GM12878 (cell line): ENCODE data around the gene ATXN1. TPM values are rescaled to one million over a fixed set of nuclear protein-coding genes. Genes with fewer than 3 reads are reported as not detected.
A peak's percentile ranks its signal among the peaks of the same experiment; 100 is the strongest.

Experiments used
- ATAC-seq: fragments of 200-7000 bp; cut with Tn5 transposase; 3 replicates; pipeline ENCODE4 v1.9.1; 2020; ENCODE audit warnings: mild to moderate bottlenecking, moderate library complexity
- BruUV-seq: library from RNA; stranded (reverse); fragments of 400-500 nt; replicated peaks from 2 replicates; lab custom pipeline; 2021; lab: Mats Ljungman, UMichigan
- CTCF ChIA-PET: fragments of 300-600 bp; sonication (Branson Sonifier 250); formaldehyde crosslinking; extraction: SDS; loops from one replicate; lab custom pipeline; 2021; ENCODE audit warnings: inconsistent platforms; lab: Yijun Ruan, JAX
- POLR2A ChIA-PET: fragments of 350-600 bp; formaldehyde crosslinking; extraction: SDS; loops from one replicate; lab custom pipeline; 2021; ENCODE audit warnings: inconsistent platforms; lab: Charles Lee
- RAD21 ChIA-PET: fragments of 300-600 bp; sonication (Branson Sonifier 250); formaldehyde crosslinking; loops from one replicate; lab custom pipeline; 2023; ENCODE audit warnings: antibody characterized with exemption; ENCODE audit not compliant: unreplicated experiment; lab: Charles Lee
- SMC1A ChIA-PET: fragments of 300-600 bp; sonication (Branson Sonifier 250); formaldehyde crosslinking; loops from one replicate; lab custom pipeline; 2023; ENCODE audit not compliant: unreplicated experiment, uncharacterized antibody; lab: Charles Lee
- DNase-seq: peaks from one replicate; pipeline ENCODE4 v3.0.0-alpha.2; 2011; ENCODE audit warnings: low read depth, low spot score
- FAIRE-seq: peaks from 3 replicates; lab custom pipeline; 2011; peaks lifted over from hg19 to GRCh38; lab: Jason Lieb, UNC
- H2AFZ ChIP-seq: 2 replicates; pipeline ENCODE4 v1.6.0; 2011; ENCODE audit warnings: low read depth, low read length, control low read depth; ENCODE audit not compliant: control insufficient read depth
- H3K27ac ChIP-seq: 2 replicates; pipeline ENCODE4 v1.5.1; 2011; ENCODE audit warnings: control low read depth; ENCODE audit not compliant: control insufficient read depth, insufficient read depth
- H3K27me3 ChIP-seq, 2 experiments: replicated peaks in 1 of 2; 2 replicates each; pipeline versions ENCODE4 v1.6.0 to v1.6.1; 2011; ENCODE audit warnings: low read length in 1 of 2; ENCODE audit not compliant: control insufficient read depth in 2 of 2, insufficient read depth in 2 of 2
- H3K36me3 ChIP-seq, 2 experiments: 2 replicates each; pipeline ENCODE4 v1.5.1; 2011; ENCODE audit warnings: low read length in 1 of 2; ENCODE audit not compliant: control insufficient read depth in 2 of 2, insufficient read depth in 2 of 2
- H3K4me1 ChIP-seq: 2 replicates; pipeline ENCODE4 v1.6.1; 2011; ENCODE audit warnings: mild to moderate bottlenecking, low read length, moderate library complexity, mixed read lengths; ENCODE audit not compliant: control insufficient read depth, insufficient read depth
- H3K4me2 ChIP-seq: 2 replicates; pipeline ENCODE4 v1.6.0; 2011; ENCODE audit warnings: control low read depth; ENCODE audit not compliant: control insufficient read depth, insufficient read depth
- H3K4me3 ChIP-seq: fragments of 200-600 bp; sonication (generic); 2 replicates; pipeline ENCODE4 v1.5.1; 2016
- H3K79me2 ChIP-seq: 2 replicates; pipeline ENCODE4 v1.6.0; 2011; ENCODE audit warnings: low read length; ENCODE audit not compliant: control insufficient read depth, insufficient read depth
- H3K9ac ChIP-seq: 2 replicates; pipeline ENCODE4 v1.8.0; 2011; ENCODE audit warnings: low read length, control low read depth, mixed read lengths; ENCODE audit not compliant: control insufficient read depth, insufficient read depth
- H3K9me3 ChIP-seq: replicated peaks from 3 replicates; pipeline ENCODE4 v1.5.1; 2011; ENCODE audit warnings: mild to moderate bottlenecking, low read length; ENCODE audit not compliant: control insufficient read depth, insufficient read depth
- H4K20me1 ChIP-seq: 2 replicates; pipeline ENCODE4 v1.6.0; 2011; ENCODE audit not compliant: control insufficient read depth, insufficient read depth
- BRCA1 ChIP-seq: IDR thresholded peaks from 2 replicates; pipeline ENCODE4 v1.6.1; 2011; ENCODE audit warnings: low read depth, low read length, improper control_type of control experiment
- DPF2 ChIP-seq: fragments of 450-650 bp; IDR thresholded peaks from 2 replicates; pipeline ENCODE4 v1.6.1; 2017; ENCODE audit warnings: mild to moderate bottlenecking
- HDAC6 ChIP-seq: fragments of 200-600 bp; sonication (generic); IDR thresholded peaks from one replicate; pipeline ENCODE4 v1.8.0; 2017; ENCODE audit warnings: antibody characterized with exemption; ENCODE audit not compliant: unreplicated experiment
- JUND ChIP-seq: IDR thresholded peaks from 2 replicates; pipeline ENCODE4 v1.6.1; 2012; ENCODE audit warnings: low read depth, mild to moderate bottlenecking, low read length, improper control_type of control experiment, moderate library complexity
- WGBS: methylation state at CpG from one replicate; pipeline ENCODE4 v1.1.6; 2016; ENCODE audit warnings: low lambda C conversion rate; ENCODE audit not compliant: insufficient replicate concordance, insufficient coverage; ENCODE audit errors: missing lambda C conversion rate; 5-methylcytosine and 5-hydroxymethylcytosine counted together
- in situ Hi-C: fragments of 300-500 bp; cut with MboI; formaldehyde crosslinking; loops from 9 replicates; pipeline ENCODE4 v1.14.3; 2018; ENCODE audit warnings: mixed read lengths
- intact Hi-C: fragments of 100-400 bp; cut with micrococcal nuclease; formaldehyde crosslinking; loops from one replicate; pipeline ENCODE4 v1.14.2; 2022; ENCODE audit not compliant: unreplicated experiment
- polyA plus RNA-seq, 11 experiments: library from polyadenylated mRNA; depleted of rRNA in 4 of 11; unstranded in 6 of 11; stranded (reverse) in 5 of 11; fragments of >200 nt; fragmentation: Nextera tagmentation in 4 of 11; fragmentation: Illumina TruSeq in 1 of 11; extraction: Ambion mirVana in 4 of 11; extraction: Trizol in 1 of 11; gene quantifications; 1 replicate in 1 of 11; 2 replicates in 10 of 11; pipeline versions ENCODE4 v1.2.1 to v1.2.3, GENCODE V29; 2011 to 2016; ENCODE audit warnings: inconsistent platforms in 2 of 11, missing spikeins in 2 of 11, low read depth in 1 of 11
- total RNA-seq, 4 experiments: library from RNA; depleted of rRNA in 3 of 4; stranded (reverse); fragments of >200 nt in 3 of 4; fragmentation: Illumina TruSeq in 1 of 4; extraction: Trizol in 1 of 4; gene quantifications; 2 replicates each; pipeline versions ENCODE4 v1.2.1 to v1.2.3, GENCODE V29; 2013 to 2021
- TF ChIP-seq, protein P1 (sequence below): fragments of 450-650 bp; IDR thresholded peaks from 2 replicates; pipeline ENCODE4 v1.6.1; 2017; ENCODE audit warnings: mild to moderate bottlenecking
- TF ChIP-seq, protein P2 (sequence below), 3 experiments: IDR thresholded peaks in 2 of 3; conservative IDR thresholded peaks in 1 of 3; 2 replicates each; pipeline ENCODE4 v1.5.1; 2011; ENCODE audit warnings: low read depth in 3 of 3, low read length in 3 of 3, mild to moderate bottlenecking in 3 of 3, control low read depth in 2 of 3, moderate library complexity in 2 of 3, inconsistent platforms in 1 of 3, mixed read lengths in 1 of 3; ENCODE audit not compliant: control insufficient read depth in 2 of 3, insufficient read depth in 1 of 3; ENCODE audit errors: extremely low read depth in 1 of 3

ATXN1 gene
- total and polyA plus RNA-seq, 10 of the 15 experiments (the other 5 are each of a cell fraction or from before 2014, with no cell fraction given): 12.2 to 51.2 (median 20.5) TPM

DNA sequence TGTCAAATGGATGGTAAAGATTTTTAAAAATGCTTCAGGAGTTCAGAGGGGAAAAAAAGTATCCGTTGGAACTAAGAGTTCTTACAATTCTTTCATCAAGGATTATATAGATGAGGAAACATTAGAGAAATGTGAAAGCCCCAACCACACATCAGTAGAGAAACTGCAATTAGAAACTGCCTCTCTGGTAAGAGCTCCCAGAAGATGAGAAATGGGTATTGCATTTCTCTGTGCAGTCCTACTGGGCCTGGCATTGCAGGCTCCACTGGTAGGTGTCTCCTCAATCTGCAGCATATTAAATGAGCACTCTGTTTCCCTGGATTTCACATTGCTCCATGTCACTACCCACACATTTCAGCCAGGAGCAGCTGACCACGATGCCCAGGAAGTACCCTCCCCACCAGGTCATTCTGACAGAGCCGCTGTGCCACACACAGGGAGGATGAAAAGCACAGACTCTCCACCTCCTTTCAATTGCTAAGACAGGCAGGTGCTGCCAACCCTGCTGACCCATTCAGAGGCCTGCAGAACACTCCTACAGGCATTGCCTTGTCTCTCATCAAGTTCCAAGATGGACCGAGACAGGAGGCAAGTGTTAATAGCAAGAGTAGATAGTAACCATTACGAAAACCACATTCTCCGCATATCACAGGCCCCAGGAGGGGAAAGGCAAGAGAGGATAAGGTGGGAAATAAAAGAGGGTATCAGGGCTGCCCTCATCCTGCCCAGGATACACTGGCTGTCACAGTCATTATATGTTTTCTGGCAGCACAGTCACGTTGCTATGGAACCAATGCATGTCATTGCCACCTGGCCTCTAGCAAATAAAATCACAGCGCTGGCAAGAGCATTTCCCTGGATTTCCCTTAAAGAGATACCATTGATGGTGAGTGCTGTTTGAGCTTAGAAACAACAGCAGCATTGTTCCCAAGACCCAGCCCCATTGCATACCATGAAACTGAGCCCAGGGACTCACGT is 241.7 kb downstream of the ATXN1 start (continued):
- TF ChIP-seq, protein P1, sequence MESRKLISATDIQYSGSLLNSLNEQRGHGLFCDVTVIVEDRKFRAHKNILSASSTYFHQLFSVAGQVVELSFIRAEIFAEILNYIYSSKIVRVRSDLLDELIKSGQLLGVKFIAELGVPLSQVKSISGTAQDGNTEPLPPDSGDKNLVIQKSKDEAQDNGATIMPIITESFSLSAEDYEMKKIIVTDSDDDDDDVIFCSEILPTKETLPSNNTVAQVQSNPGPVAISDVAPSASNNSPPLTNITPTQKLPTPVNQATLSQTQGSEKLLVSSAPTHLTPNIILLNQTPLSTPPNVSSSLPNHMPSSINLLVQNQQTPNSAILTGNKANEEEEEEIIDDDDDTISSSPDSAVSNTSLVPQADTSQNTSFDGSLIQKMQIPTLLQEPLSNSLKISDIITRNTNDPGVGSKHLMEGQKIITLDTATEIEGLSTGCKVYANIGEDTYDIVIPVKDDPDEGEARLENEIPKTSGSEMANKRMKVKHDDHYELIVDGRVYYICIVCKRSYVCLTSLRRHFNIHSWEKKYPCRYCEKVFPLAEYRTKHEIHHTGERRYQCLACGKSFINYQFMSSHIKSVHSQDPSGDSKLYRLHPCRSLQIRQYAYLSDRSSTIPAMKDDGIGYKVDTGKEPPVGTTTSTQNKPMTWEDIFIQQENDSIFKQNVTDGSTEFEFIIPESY: no peak
- TF ChIP-seq HDAC6 (no peak), BRCA1 (no peak), DPF2 (no peak)

DNA sequence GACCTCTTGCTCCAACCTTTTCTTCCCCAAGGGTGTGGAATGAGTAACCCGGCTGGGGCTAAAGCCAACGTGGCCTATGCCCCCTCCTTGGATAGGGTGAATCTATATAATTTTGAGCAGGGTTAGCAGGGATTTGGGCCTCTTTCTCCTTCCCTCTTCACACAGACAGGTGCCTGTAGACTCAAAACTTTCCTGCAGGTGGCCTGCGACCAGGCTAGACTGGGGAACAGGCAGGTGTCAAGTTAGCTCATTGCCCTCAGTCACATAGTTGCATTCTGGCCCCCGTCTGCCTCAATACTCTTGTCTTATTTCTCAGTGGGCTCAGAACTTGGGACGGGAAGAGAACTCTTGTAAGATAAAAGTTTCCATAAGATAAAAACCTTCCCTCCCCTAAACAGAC is 243.0 kb downstream of the ATXN1 start:
- Histone ChIP-seq H4K20me1 (no peaks in the 10 kb centered on the region), H3K27ac (no peak overlapping the region), H2AFZ (no peak overlapping the region), H3K4me2 (no peak overlapping the region), H3K36me3 (peaks cover 0 to 5% of the 10 kb centered on the region in 2 experiments; a peak in 3 of 4 replicates), H3K4me3 (no peak overlapping the region), H3K9ac (no peak overlapping the region), H3K9me3 (no peaks in the 10 kb centered on the region), H3K4me1 (peaks cover 26% of the 10 kb centered on the region), H3K27me3 (no peaks in the 10 kb centered on the region), H3K79me2 (no peaks in the 10 kb centered on the region)
- in situ Hi-C loops: loop anchor here (10.0 kb wide), 2 partner anchors 183 to 447 kb away; no protein-coding TSS in a partner anchor
- BruUV-seq: no TSS peak
- RAD21 ChIA-PET: interaction anchor here (1.1 kb wide), 1 partner anchor 245 kb away, joined by 4 read pairs; no protein-coding TSS in a partner anchor
- SMC1A ChIA-PET: interaction anchor here (0.7 to 10.2 kb wide), 6 partner anchors 13 to 245 kb away, joined by 3 to 111 read pairs (median 6); partner anchors contain the start of gene ATXN1
- ATAC-seq: peak; percentile 44
- POLR2A ChIA-PET: no interaction called here
- TF ChIP-seq, protein P2, sequence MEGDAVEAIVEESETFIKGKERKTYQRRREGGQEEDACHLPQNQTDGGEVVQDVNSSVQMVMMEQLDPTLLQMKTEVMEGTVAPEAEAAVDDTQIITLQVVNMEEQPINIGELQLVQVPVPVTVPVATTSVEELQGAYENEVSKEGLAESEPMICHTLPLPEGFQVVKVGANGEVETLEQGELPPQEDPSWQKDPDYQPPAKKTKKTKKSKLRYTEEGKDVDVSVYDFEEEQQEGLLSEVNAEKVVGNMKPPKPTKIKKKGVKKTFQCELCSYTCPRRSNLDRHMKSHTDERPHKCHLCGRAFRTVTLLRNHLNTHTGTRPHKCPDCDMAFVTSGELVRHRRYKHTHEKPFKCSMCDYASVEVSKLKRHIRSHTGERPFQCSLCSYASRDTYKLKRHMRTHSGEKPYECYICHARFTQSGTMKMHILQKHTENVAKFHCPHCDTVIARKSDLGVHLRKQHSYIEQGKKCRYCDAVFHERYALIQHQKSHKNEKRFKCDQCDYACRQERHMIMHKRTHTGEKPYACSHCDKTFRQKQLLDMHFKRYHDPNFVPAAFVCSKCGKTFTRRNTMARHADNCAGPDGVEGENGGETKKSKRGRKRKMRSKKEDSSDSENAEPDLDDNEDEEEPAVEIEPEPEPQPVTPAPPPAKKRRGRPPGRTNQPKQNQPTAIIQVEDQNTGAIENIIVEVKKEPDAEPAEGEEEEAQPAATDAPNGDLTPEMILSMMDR (IDR thresholded peaks at IDR 0.05 in 2 of 3, conservative IDR thresholded peaks at IDR 0.05 in 1 of 3; ENCODE audit: control insufficient read depth in 2 of 3, extremely low read depth in 1 of 3, insufficient read depth in 1 of 3, low read depth in 3 of 3, low read length in 3 of 3): 0 out of 6 replicates have a peak, but pooled peaks of 1 of the 3 experiments have one; percentile 14
- no peak for TF ChIP-seq JUND
- WGBS: 62% methylated on average over 5 of the region's 5 CpGs
- DNase-seq: no peak
- intact Hi-C loops: no loop called here
- CTCF ChIA-PET: interaction anchor here (0.5 to 10.6 kb wide), 10 partner anchors 15 to 537 kb away, joined by 3 to 203 read pairs (median 4); no protein-coding TSS in a partner anchor
- FAIRE-seq: no peak
